Measurements from ENCODE around the gene HOXB2.

The HOXB2 gene

DNA sequence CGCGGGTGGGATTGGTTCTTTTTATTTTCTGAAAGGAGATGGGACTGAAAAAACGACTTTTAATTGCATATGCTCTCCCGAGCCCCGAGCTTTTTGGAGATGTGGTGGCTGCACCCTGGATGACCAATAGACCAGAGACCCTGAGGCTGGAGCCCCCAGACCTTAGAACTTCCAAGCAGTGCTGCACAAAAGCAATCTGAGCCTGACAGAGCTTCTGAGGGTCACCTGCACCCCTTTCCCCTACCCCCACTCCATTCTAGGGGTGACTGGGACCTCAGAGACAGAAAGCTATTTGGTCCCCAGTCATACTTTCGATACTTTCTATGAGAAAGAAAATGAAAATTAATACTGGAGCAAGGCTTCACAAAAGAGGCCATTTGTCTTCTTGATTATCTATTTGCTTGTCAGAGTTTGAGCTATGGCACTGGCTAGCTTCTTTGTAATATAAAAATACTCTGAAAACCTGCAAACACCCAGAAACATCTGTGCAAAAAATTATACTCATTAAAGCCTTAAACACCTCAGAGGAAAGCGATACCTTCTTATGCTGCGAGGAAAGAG lies 29.7 kb upstream of the HOXB2 start:
- TF ChIP-seq, protein P1, sequence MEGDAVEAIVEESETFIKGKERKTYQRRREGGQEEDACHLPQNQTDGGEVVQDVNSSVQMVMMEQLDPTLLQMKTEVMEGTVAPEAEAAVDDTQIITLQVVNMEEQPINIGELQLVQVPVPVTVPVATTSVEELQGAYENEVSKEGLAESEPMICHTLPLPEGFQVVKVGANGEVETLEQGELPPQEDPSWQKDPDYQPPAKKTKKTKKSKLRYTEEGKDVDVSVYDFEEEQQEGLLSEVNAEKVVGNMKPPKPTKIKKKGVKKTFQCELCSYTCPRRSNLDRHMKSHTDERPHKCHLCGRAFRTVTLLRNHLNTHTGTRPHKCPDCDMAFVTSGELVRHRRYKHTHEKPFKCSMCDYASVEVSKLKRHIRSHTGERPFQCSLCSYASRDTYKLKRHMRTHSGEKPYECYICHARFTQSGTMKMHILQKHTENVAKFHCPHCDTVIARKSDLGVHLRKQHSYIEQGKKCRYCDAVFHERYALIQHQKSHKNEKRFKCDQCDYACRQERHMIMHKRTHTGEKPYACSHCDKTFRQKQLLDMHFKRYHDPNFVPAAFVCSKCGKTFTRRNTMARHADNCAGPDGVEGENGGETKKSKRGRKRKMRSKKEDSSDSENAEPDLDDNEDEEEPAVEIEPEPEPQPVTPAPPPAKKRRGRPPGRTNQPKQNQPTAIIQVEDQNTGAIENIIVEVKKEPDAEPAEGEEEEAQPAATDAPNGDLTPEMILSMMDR (IDR thresholded peaks at IDR 0.05; ENCODE audit: insufficient read depth, missing control alignments) = no peak
- FAIRE-seq (no peak), DNase-seq (ENCODE audit: insufficient read length, low spot score) (no peak)

DNA sequence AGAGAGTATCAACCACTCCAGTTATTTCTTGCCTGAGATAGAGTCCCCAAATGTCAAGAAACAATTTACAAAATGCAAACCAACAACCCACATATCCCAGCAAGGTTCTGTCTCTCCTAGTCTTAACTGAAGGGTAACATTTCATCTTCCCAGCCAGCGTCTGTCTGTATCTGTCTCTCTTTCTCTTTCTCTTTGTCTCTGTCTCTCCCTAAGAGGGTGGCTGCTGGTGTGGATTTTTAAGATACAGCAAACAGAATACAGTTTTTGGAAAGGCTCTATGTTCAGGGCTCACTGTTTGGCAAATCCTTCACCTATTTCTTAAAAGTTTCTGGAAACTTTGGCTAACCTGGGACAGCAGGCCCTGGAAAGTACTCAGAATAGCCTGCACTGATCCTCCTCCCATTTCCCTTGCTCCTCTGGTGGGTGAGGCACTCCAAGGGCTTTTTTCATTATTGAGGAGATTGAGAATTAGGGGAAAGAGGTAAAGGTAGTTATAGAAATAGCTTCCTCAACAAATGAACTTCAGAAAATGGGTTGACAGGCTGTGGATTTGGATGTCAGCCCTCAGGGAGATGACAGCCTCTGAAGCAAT lies 27.0 kb upstream of the HOXB2 start:
- DNase-seq (ENCODE audit: insufficient read length, low spot score) (no peak), FAIRE-seq (no peak)
- TF ChIP-seq, protein P1 (IDR thresholded peaks at IDR 0.05; ENCODE audit: insufficient read depth, missing control alignments) = no peak

DNA sequence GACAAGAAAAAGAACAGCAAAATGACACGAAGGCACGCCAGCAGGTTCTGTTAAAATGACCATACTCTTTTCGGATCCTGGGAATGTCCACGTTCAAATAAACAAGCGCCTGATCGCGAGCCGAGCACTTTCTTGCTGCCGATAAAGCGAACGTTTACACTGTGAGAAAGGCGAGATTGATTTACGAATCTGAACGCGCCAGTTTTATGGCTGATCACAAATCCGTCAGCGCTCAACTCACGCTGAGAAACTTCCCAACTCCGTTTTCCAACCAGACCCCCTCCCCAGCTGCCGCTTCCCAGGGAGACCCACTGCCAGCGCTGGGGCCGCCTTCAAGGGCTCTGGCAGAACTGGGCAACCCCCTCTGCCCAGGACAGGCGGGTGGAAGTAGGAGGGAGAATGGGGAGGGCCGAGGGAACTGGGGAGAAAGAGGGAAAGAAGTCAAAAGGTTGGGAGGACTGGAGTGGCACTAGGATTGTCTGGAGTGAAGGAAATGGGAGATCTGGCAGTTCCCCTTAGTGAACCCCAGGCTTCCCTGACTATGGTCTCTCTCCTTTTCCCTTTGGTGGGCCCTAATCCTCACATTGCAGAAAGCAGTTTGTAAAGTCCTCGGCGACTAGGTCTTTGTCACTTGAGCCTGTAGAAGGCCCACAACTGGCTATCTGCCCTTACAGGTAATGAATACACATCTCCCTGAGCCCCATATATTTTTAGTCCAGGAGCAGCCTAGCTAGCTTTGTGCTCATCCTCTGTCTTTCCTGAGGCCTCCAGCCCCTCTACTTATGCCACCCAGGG lies 26.3 kb upstream of the HOXB2 start:
- no peak for FAIRE-seq
- DNase-seq (ENCODE audit: insufficient read length, low spot score) = no peak
- TF ChIP-seq, protein P1 (IDR thresholded peaks at IDR 0.05; ENCODE audit: insufficient read depth, missing control alignments) = no peak

DNA sequence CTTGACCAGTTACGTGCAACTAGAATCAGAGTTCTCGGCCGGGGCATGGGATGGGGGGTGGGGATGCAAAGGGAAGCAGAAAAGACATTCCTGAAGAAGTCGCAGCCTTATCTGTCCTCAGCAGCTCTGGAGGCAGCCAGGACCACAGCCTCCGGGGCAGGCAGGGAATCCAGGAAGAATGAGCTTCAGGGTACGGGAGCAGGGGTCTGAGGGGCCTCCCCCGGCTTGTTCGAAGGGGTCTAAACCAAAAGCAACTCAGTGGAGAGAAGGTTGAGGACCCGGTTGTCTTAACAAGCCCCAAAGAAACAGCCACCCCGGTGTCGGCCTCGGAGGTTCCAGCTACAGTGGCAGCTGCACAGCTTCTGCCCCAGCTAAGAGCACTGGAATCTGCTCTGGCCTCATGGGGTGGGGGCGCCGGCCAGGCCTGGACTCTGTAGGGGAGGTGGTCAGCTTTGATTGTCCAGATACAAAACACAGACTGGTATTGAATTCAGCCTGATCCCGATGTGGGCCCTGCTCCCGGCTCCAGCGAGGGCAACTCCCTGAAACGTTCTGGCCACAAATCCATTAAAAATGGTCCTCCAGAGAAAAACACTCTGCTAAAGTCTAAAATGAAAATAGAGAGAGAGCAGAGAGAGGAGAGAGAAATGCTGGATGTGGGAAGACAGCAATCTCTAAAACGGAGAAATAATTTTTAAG lies 25.6 kb upstream of the HOXB2 start:
- TF ChIP-seq, protein P1 (IDR thresholded peaks at IDR 0.05; ENCODE audit: insufficient read depth, missing control alignments) = no peak
- DNase-seq (ENCODE audit: insufficient read length, low spot score) (no peak), FAIRE-seq (no peak)

DNA sequence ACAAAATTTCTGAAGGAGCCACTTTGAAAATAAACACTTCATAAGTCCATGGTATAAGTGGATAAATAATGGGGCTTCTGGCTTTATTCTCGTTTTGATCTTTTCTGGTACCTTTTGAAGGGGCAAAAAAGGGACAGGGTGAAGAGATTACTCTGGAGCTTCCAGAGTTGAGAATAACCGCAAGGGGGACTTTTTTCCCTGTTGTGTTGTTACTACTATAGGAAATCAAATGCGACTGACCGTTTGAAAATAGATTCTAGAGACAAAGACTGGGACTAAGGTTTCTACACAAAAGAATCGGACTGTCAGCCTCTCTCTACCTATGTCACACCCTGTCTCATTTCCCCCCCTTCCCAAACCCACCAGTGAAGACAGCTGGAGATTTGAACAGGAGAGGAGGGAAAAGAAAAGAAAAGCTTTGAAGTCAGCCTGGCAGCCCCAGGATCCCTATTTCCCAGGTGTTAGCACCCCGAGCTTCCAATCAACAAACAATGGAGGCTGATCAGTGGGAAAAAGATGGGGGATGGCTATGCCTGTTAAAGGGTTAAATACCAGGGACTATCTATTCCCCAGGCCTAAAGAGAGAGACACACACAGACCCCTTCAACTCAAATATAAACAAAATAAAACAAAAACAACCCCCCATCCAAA lies 24.9 kb upstream of the HOXB2 start:
- FAIRE-seq (no peak), DNase-seq (ENCODE audit: insufficient read length, low spot score) (no peak)
- TF ChIP-seq, protein P1 (IDR thresholded peaks at IDR 0.05; ENCODE audit: insufficient read depth, missing control alignments) = no peak

DNA sequence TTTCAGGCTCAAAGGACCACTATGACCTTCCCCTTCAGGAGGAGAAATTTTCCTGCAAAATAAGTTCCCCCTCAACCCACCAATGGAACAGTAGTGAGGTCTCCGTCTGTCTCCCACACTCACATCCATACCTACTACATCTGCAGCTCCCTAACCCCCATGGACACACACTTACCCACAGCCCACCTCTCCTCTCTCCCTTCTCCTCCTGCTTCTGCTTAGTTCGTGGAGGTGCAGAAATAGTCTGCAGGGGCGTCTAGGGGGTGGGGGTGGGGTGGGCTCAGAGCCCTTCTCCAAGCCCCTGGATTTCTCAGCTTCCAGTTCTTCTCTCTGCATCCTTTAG lies 24.3 kb upstream of the HOXB2 start:
- DNase-seq (ENCODE audit: insufficient read length, low spot score) (no peak), FAIRE-seq (no peak)
- TF ChIP-seq, protein P1 (IDR thresholded peaks at IDR 0.05; ENCODE audit: insufficient read depth, missing control alignments) = no peak
